H9 (cell line): ENCODE measurements around the gene ERF. TPM values are rescaled to one million over a fixed set of nuclear protein-coding genes. Genes with fewer than 3 reads are reported as not detected.
A peak's percentile ranks its signal among the peaks of the same experiment; 100 is the strongest.

Experiments
- DNase-seq: peaks from one replicate; pipeline ENCODE4 v3.0.0-alpha.2; 2017
- H2AFZ ChIP-seq: one replicate; pipeline ENCODE4 v1.6.1; 2013; ENCODE audit warnings: mild to moderate bottlenecking, low read length, control low read depth, moderate library complexity
- H2AK5ac ChIP-seq: 2 replicates; pipeline ENCODE4 v1.6.1; 2013; ENCODE audit warnings: low read length, control low read depth, mixed read lengths; ENCODE audit not compliant: insufficient read length
- H2BK120ac ChIP-seq: one replicate; pipeline ENCODE4 v1.6.1; 2013; ENCODE audit warnings: low read depth, mild to moderate bottlenecking, low read length, control low read depth, inconsistent platforms; ENCODE audit not compliant: poor library complexity, severe bottlenecking
- H2BK12ac ChIP-seq: 2 replicates; pipeline ENCODE4 v1.6.1; 2013; ENCODE audit warnings: low read length, control low read depth, mixed read lengths, low read depth; ENCODE audit not compliant: insufficient read length
- H2BK15ac ChIP-seq: 2 replicates; pipeline ENCODE4 v1.6.1; 2013; ENCODE audit warnings: low read depth, low read length, control low read depth
- H2BK20ac ChIP-seq: one replicate; pipeline ENCODE4 v1.6.1; 2013; ENCODE audit warnings: low read depth, mild to moderate bottlenecking, low read length, control low read depth, inconsistent platforms; ENCODE audit not compliant: poor library complexity, severe bottlenecking
- H2BK5ac ChIP-seq: 2 replicates; pipeline ENCODE4 v1.6.1; 2013; ENCODE audit warnings: low read length, control low read depth, mixed read lengths; ENCODE audit not compliant: insufficient read length
- H3K14ac ChIP-seq: 2 replicates; pipeline ENCODE4 v1.6.1; 2013; ENCODE audit warnings: low read length, control low read depth; ENCODE audit not compliant: insufficient read depth
- H3K18ac ChIP-seq: 2 replicates; pipeline ENCODE4 v1.6.1; 2013; ENCODE audit warnings: low read depth, mild to moderate bottlenecking, mixed read lengths, low read length, control low read depth; ENCODE audit not compliant: insufficient read length
- H3K23ac ChIP-seq: 2 replicates; pipeline ENCODE4 v1.6.1; 2013; ENCODE audit warnings: low read length, control low read depth, mixed read lengths, low read depth; ENCODE audit not compliant: insufficient read length
- H3K23me2 ChIP-seq: 2 replicates; pipeline ENCODE4 v1.6.1; 2013; ENCODE audit warnings: low read depth, mild to moderate bottlenecking, mixed read lengths, low read length, control low read depth; ENCODE audit not compliant: insufficient read length, poor library complexity, severe bottlenecking
- H3K27ac ChIP-seq: 2 replicates; pipeline ENCODE4 v1.5.1; 2013; ENCODE audit warnings: low read length, control low read depth, mixed read lengths, low read depth; ENCODE audit not compliant: insufficient read length
- H3K27me3 ChIP-seq: 2 replicates; pipeline ENCODE4 v1.6.1; 2013; ENCODE audit warnings: low read length, control low read depth, inconsistent platforms; ENCODE audit not compliant: insufficient read depth
- H3K4ac ChIP-seq: 2 replicates; pipeline ENCODE4 v1.6.1; 2013; ENCODE audit warnings: low read depth, mild to moderate bottlenecking, control low read depth, inconsistent platforms, low read length, moderate library complexity
- H3K4me1 ChIP-seq: 2 replicates; pipeline ENCODE4 v1.6.1; 2013; ENCODE audit warnings: low read length, control low read depth, inconsistent platforms; ENCODE audit not compliant: insufficient read depth
- H3K4me2 ChIP-seq: 2 replicates; pipeline ENCODE4 v1.6.1; 2013; ENCODE audit warnings: low read length, control low read depth, mixed read lengths; ENCODE audit not compliant: insufficient read length, insufficient read depth
- H3K56ac ChIP-seq: 2 replicates; pipeline ENCODE4 v1.6.1; 2013; ENCODE audit warnings: low read depth, mild to moderate bottlenecking, mixed read lengths, low read length, control low read depth; ENCODE audit not compliant: insufficient read length
- H3K79me1 ChIP-seq: 2 replicates; pipeline ENCODE4 v1.6.1; 2013; ENCODE audit warnings: low read depth, mild to moderate bottlenecking, moderate library complexity, low read length, control low read depth, inconsistent platforms; ENCODE audit not compliant: insufficient read depth, poor library complexity, severe bottlenecking
- H3K79me2 ChIP-seq: 2 replicates; pipeline ENCODE4 v1.6.1; 2013; ENCODE audit warnings: low read length, control low read depth, inconsistent platforms; ENCODE audit not compliant: insufficient read depth
- H3K9ac ChIP-seq: 2 replicates; pipeline ENCODE4 v1.6.1; 2013; ENCODE audit warnings: low read length, control low read depth, mixed read lengths; ENCODE audit not compliant: insufficient read length; ENCODE audit errors: extremely low read depth
- H3K9me3 ChIP-seq: one replicate; pipeline ENCODE4 v1.6.1; 2013; ENCODE audit warnings: low read depth, low read length, inconsistent platforms; ENCODE audit not compliant: control insufficient read depth
- H3T11ph ChIP-seq: one replicate; pipeline ENCODE4 v1.6.1; 2013; ENCODE audit warnings: mild to moderate bottlenecking, low read length, control low read depth, inconsistent platforms
- H4K20me1 ChIP-seq: one replicate; pipeline ENCODE4 v1.6.1; 2013; ENCODE audit not compliant: control insufficient read depth, insufficient read length, insufficient read depth
- H4K5ac ChIP-seq: 2 replicates; pipeline ENCODE4 v1.6.1; 2013; ENCODE audit warnings: low read depth, mild to moderate bottlenecking, mixed read lengths, low read length, control low read depth; ENCODE audit not compliant: insufficient read length
- H4K8ac ChIP-seq: replicated peaks from 2 replicates; pipeline ENCODE4 v1.6.1; 2013; ENCODE audit warnings: low read length, control low read depth, mixed read lengths, low read depth; ENCODE audit not compliant: insufficient read length
- H4K91ac ChIP-seq: 2 replicates; pipeline ENCODE4 v1.6.1; 2013; ENCODE audit warnings: low read depth, mild to moderate bottlenecking, moderate library complexity, mixed read lengths, low read length, control low read depth; ENCODE audit not compliant: insufficient read length
- H3K27ac Mint-ChIP-seq, 3 experiments: 2 replicates in 2 of 3; 3 replicates in 1 of 3; pipeline ENCODE4 v1.8.0; 2020 to 2021; ENCODE audit warnings: mixed read lengths in 3 of 3, mild to moderate bottlenecking in 1 of 3, moderate library complexity in 1 of 3
- H3K27me3 Mint-ChIP-seq: 2 replicates; pipeline ENCODE4 v1.8.0; 2021; ENCODE audit warnings: low read depth, mild to moderate bottlenecking, moderate library complexity, mixed read lengths
- H3K36me3 Mint-ChIP-seq, 3 experiments: 2 replicates in 2 of 3; 3 replicates in 1 of 3; pipeline ENCODE4 v1.8.0; 2020 to 2021; ENCODE audit warnings: low read depth in 3 of 3, mixed read lengths in 3 of 3; ENCODE audit not compliant: insufficient read depth in 1 of 3
- H3K4me1 Mint-ChIP-seq, 2 experiments: 2 replicates each; pipeline ENCODE4 v1.8.0; 2020; ENCODE audit warnings: mixed read lengths in 2 of 2
- H3K4me3 Mint-ChIP-seq, 2 experiments: 2 replicates in 1 of 2; 3 replicates in 1 of 2; pipeline ENCODE4 v1.8.0; 2020 to 2021; ENCODE audit warnings: mild to moderate bottlenecking in 2 of 2, mixed read lengths in 2 of 2, moderate library complexity in 1 of 2
- H3K9me3 Mint-ChIP-seq, 2 experiments: 2 replicates in 1 of 2; 3 replicates in 1 of 2; pipeline ENCODE4 v1.8.0; 2020; ENCODE audit warnings: mild to moderate bottlenecking in 2 of 2, mixed read lengths in 2 of 2, moderate library complexity in 1 of 2
- CTCF ChIP-seq: fragments of 200-600 bp; sonication (generic); conservative IDR thresholded peaks from 3 replicates; pipeline ENCODE4 v1.8.0; 2021; ENCODE audit warnings: antibody characterized with exemption, mild to moderate bottlenecking
- WGBS: extraction: QIAGEN DNeasy Blood & Tissue Kit; methylation state at CpG from one replicate; pipeline ENCODE4 v1.1.7; 2013; ENCODE audit warnings: missing lambda C conversion rate, low lambda C conversion rate, mixed read lengths; ENCODE audit not compliant: insufficient read length; ENCODE audit errors: extremely low coverage; 5-methylcytosine and 5-hydroxymethylcytosine counted together
- total RNA-seq: library from RNA; stranded (reverse); gene quantifications from 2 replicates; pipeline ENCODE4 v1.2.1, GENCODE V29; 2021

ERF gene
- total RNA-seq, 1 experiment from 2014 or later: 126 TPM

GRCh38 chr19:42206871-42207755 is 47.8 kb downstream of the ERF start:
- no CpG with 5 or more reads among the region's 14 CpGs for WGBS

More at GRCh38 chr19:42206871-42207755, 47.8 kb downstream of the ERF start:
- H3K27ac ChIP-seq: no peak overlapping the region
- no peak overlapping the region for H2BK120ac ChIP-seq
- no peaks in the 10 kb centered on the region for H3K27me3 ChIP-seq
- DNase-seq: no peak
- H2BK15ac ChIP-seq: no peak overlapping the region
- no peak overlapping the region for H3K4ac ChIP-seq
- Mint-ChIP-seq H3K4me3 (no peak overlapping the region; a peak in 1 of 5 replicates), H3K4me1 (peaks cover 24 to 33% of the 10 kb centered on the region in 2 experiments), H3K36me3 (peaks cover 48 to 75% (median 72%) of the 10 kb centered on the region in 3 experiments), H3K27ac (peak overlapping the region; percentile 66 to 78 (median 77); a peak in 4 of 7 replicates), H3K27me3 (no peaks in the 10 kb centered on the region), H3K9me3 (no peaks in the 10 kb centered on the region)
- H3K14ac ChIP-seq: no peak overlapping the region
- no peaks in the 10 kb centered on the region for H3K9me3 ChIP-seq
- no peak overlapping the region for H3K9ac ChIP-seq
- H2BK12ac ChIP-seq: no peak overlapping the region
- H3K23me2 ChIP-seq: peaks cover 2% of the 10 kb centered on the region
- no peak overlapping the region for H3K18ac ChIP-seq
- H4K8ac ChIP-seq: no peak overlapping the region
- no peaks in the 10 kb centered on the region for H4K20me1 ChIP-seq
- no peak overlapping the region for H3K23ac ChIP-seq
- H2AK5ac ChIP-seq: no peak overlapping the region
- no peaks in the 10 kb centered on the region for H3K4me1 ChIP-seq
- H3K79me1 ChIP-seq: peaks cover 4% of the 10 kb centered on the region
- H3T11ph ChIP-seq: no peak overlapping the region
- peaks cover 6% of the 10 kb centered on the region; the same call in 1 of the 2 replicates for H3K79me2 ChIP-seq
- H3K56ac ChIP-seq: no peak overlapping the region
- H2BK20ac ChIP-seq: no peak overlapping the region
- no peak overlapping the region for H2AFZ ChIP-seq
- H3K4me2 ChIP-seq: no peak overlapping the region
- H4K91ac ChIP-seq: no peak overlapping the region
- no peak overlapping the region for H2BK5ac ChIP-seq
- no peak overlapping the region for H4K5ac ChIP-seq
- TF ChIP-seq CTCF: no peak
